ENCODE measurements around the gene ZIC4.
A peak's percentile ranks its signal among the peaks of the same experiment; 100 is the strongest.

ZIC4 gene

DNA sequence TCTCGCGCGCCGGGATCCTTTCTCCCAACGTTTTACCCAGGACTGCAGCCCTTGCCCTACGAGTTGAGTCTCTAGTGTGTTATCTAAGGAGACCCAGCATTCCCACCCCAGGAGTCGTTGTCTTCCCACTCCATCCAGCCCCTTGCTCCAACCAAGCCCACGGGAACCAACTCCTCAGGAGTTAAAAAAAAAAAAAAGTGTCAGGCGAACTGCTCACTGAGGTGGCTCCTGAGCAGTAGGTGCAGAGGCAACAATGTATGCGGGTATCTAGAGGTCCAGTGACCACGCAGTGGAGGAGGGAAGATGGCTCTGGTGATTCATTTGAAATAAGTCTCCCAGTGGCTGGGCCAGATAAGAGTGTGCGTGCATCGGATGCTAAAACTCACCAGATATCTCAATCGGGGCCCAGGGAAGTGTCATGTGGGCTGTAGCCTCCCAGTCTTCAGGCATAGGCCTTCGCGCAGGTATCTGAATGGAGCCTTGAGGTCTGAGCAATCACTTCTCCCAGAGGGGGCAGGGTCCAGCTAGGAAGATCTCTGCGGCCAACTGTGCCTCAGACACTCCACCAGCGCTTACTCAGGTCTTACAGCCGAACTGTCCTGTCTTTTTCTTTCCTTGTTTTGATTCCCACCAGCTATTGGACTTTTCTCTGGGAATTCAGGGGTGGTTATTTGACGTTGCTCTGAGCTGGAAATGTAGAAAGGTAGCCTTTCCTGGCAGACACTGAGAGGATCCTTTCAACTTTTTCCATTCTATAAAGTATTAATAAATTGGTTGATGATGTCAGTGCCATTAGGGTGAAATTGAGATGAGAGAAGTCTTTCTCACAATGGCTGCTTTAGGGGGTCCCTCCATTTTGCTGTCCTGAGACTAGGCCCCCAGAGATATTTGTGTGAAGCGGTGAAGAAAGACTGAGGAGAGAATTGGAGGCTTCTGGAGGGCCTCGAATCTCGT lies 21.0 kb downstream of the ZIC4 start:
- H3K4me3 ChIP-seq (ENCODE audit: low read depth, low read length) = no peak overlapping the region
- no peak for DNase-seq (ENCODE audit: low read depth)
- TF ChIP-seq, protein P1, sequence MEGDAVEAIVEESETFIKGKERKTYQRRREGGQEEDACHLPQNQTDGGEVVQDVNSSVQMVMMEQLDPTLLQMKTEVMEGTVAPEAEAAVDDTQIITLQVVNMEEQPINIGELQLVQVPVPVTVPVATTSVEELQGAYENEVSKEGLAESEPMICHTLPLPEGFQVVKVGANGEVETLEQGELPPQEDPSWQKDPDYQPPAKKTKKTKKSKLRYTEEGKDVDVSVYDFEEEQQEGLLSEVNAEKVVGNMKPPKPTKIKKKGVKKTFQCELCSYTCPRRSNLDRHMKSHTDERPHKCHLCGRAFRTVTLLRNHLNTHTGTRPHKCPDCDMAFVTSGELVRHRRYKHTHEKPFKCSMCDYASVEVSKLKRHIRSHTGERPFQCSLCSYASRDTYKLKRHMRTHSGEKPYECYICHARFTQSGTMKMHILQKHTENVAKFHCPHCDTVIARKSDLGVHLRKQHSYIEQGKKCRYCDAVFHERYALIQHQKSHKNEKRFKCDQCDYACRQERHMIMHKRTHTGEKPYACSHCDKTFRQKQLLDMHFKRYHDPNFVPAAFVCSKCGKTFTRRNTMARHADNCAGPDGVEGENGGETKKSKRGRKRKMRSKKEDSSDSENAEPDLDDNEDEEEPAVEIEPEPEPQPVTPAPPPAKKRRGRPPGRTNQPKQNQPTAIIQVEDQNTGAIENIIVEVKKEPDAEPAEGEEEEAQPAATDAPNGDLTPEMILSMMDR (IDR thresholded peaks at IDR 0.05; ENCODE audit: insufficient read depth, low read depth, low read length, missing control alignments) = no peak

DNA sequence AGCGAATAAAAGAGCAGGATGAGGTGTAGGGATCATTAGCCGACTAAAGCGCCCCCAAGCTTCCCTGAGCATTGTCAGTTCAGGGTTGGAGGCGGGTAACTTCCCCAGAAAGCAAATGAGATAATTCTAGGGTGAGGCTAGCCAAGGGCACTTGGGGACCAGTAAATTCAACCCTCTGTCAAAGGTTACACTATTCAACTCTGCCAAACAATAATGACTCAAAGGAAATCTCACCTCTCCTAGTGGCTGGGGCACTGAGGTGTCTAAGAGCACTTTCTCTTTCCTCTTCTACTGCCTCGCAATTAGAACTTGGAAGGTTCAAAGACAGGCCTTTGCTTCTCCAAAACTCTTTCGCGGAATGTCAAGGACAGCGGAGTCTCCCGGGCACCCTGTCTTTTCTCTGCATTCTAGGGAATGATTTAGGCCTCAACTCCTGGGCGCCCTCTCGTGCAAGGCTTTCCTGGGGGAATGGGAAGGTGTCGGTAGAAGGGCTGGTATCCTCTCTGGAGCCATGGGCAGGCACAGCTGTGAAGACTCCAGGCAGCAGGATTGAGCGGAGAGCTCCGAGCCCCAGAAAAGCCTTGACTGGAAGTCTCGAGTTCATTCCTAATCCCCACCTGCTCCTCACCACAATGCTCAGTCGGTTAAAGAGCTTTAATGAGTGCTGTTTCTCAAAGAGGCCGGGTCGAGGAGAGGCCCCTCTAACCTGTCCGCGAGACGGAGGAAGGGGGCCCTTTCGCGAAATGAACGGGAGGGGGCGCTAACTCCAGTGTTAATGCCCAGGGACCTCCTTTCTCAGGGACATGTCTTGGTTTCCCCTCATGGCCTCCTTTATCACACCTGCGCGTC lies 21.9 kb downstream of the ZIC4 start:
- TF ChIP-seq, protein P1 (IDR thresholded peaks at IDR 0.05; ENCODE audit: insufficient read depth, low read depth, low read length, missing control alignments) = peak; percentile 8
- DNase-seq (ENCODE audit: low read depth) = no peak
- no peak overlapping the region for H3K4me3 ChIP-seq (ENCODE audit: low read depth, low read length)

DNA sequence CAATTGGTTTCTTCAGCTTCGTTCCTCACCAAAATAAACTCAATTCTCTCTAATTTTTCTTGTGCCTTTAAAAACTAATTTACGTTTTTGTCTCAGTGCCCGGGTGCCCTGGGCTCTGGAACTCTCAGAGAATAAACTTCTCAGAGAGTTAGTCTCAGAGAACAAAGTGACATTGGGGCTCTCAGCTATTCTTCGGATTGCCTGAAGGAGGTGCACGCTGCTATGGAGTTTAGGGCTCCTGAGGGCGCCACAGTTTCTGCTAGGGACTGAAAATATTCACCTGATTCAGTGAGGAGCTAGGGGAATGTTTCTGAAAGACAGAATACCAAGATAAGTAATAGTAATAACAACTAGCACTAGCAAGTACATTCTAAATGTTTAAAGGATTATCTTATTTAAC lies 22.7 kb downstream of the ZIC4 start:
- TF ChIP-seq, protein P1 (IDR thresholded peaks at IDR 0.05; ENCODE audit: insufficient read depth, low read depth, low read length, missing control alignments) = peak; percentile 38
- no peak overlapping the region for H3K4me3 ChIP-seq (ENCODE audit: low read depth, low read length)
- peak; percentile 12 for DNase-seq (ENCODE audit: low read depth)

DNA sequence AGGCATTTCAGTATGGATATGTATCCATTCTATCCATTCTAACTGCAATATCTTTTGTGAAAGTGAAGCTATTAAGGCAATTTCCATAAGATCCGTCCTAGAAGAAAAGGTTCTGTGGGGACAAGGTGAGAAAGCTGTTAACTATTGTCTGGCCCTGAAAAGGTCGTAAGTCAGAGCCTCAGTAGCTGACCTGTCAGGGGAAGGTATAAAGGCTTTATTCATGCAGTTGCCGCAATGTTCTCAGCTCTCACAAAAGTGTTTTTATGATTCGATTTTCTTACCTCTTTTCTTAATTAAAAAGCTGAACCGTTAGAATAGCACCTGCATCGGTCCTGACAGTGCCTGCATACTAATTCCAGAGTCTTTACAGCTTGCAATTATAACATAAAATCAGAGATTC lies 24.7 kb downstream of the ZIC4 start:
- H3K4me3 ChIP-seq (ENCODE audit: low read depth, low read length) = no peak overlapping the region
- no peak for DNase-seq (ENCODE audit: low read depth)
- TF ChIP-seq, protein P1 (IDR thresholded peaks at IDR 0.05; ENCODE audit: insufficient read depth, low read depth, low read length, missing control alignments) = no peak

DNA sequence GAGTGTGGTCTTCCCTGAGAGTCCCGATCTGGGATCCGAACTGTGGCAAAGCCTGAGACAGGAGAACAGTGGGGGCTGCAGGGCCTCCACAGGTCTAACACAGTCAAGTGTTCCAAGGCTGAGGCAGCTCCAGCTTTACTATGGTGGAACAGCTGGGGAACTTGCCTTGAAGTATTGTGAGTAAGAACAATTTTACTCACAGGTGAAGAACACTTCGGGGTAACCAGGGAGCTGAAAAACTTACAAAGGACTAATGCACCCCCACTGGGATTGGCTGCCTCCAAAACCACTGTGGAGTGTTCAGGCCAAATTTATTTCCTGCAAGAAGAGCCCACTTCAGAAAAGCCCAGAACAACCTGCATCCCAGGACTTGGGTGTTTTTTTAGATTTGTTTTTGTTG lies 25.4 kb downstream of the ZIC4 start:
- H3K4me3 ChIP-seq (ENCODE audit: low read depth, low read length) = no peak overlapping the region
- no peak for DNase-seq (ENCODE audit: low read depth)
- TF ChIP-seq, protein P1 (IDR thresholded peaks at IDR 0.05; ENCODE audit: insufficient read depth, low read depth, low read length, missing control alignments) = no peak

DNA sequence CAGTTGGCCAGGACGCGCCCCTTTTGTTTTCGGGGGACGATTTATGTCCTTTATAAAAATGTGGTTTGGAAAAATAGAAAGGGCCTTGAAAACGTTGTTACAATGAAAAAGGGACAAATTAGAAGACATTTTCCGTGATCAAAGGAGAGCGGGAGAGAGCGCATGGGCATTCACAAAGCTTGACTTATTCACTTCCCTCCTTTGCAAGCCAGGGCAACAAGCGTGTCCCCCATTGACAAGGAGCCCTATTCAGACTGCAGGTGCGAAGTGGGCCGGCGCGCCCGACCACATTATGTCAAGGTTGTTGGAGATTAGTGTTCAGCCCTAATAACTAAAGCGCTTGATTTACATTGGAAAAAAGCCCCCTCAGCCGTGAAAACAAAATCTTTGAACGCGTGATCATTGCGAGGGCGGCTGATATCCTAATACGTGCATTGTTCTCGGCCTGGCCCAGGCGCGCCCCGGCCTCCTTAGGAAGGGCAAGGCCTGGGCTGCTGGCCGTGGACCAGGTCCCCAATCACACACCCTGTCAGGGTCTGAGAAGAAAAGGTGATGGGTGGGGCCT lies 25.9 kb downstream of the ZIC4 start:
- no peak for DNase-seq (ENCODE audit: low read depth)

More for the DNA sequence above, 25.9 kb downstream of the ZIC4 start:
- H3K4me3 ChIP-seq (ENCODE audit: low read depth, low read length) = no peak overlapping the region
- TF ChIP-seq, protein P1 (IDR thresholded peaks at IDR 0.05; ENCODE audit: insufficient read depth, low read depth, low read length, missing control alignments) = no peak

Measured in GM12865 (cell line).